HG03354 (cell line): Measurements from ENCODE around the gene ATXN7.
A peak's percentile ranks its signal among the peaks of the same experiment; 100 is the strongest.

ENCODE experiments used
- ATAC-seq: cut with Tn5 transposase; IDR thresholded peaks from one replicate; pipeline ENCODE4 v1.9.1; 2021; ENCODE audit warnings: mild to moderate bottlenecking; ENCODE audit not compliant: unreplicated experiment, poor library complexity, severe bottlenecking

Gene ATXN7

DNA sequence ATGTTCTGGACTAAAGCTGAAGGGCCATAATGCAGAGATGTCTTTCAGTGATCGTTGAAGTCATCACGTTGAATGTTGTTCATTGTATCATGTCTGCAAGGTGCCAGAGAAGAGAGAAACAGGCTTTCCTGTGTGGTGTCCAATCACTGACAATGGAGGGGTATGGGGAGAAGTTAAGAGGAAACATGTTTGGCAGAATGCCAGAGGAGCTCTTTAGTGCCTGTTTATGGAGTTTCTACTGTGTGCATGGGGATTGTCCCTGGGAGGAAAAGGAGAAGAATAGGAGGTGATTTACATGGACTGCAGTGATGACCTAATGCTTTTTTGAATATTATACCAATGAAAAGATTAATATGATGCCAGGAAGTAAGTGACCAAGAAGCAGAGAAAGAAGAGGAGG, 36.8 kb downstream of the ATXN7 start:
- ATAC-seq: no peak

- ATAC-seq: no peak
Observed at GRCh38 chr3:63905731-63906620, 42.3 kb downstream of the ATXN7 start.

DNA sequence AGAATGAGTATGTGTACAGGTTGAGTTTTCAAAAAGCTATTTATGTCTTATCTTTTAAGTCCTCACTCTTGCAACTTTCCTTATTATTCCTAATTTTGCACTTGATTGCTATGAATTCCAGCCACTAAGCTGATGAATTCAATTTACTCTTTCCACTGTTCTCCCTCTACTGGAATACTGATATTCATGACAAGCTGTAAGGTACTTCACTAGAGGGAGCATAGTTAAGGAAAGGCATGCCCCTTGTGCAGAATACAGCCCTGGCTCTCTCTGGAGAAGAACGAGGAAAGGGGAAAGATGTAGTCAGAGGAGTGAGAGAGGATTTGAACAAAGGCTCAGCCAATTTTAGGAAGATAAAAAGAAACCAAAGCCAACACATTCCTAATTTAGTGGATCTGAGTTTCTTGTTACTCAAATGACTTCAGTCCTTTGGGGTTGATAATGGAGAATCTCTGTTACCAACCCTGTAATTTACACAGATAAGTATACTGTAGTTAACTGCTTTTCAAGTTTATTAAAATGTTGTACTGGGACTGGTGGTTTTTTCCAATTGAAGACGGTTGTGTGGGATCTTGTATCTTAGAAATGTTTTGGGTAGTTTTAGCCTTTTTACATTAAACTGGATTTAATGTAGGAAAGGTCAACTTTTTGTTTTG, 44.5 kb downstream of the ATXN7 start:
- ATAC-seq: no peak

GRCh38 chr3:63908776-63909175, 45.1 kb downstream of the ATXN7 start:
- ATAC-seq: no peak

GRCh38 chr3:63909431-63909830, 45.8 kb downstream of the ATXN7 start:
- no peak for ATAC-seq

- ATAC-seq: no peak
Observed at GRCh38 chr3:63910001-63910400, 46.3 kb downstream of the ATXN7 start.

DNA sequence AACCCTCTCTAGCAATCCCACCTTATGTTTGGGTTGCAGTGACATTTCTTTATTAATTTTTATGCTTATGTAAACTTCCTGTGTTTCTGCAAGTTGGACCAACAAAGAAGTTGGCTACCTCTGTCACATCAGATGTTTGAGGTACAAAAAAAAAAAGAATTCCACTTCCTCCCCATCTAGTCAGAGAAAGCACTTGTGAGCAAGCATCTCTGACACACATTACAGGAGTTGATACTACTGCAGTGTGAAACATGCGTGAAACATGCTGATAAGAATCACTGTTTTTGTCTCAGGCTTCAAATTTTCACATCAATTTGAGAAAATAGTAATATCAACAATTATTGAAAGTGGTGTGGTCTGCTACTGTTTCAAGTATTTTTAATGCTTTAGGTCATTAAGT, 47.2 kb downstream of the ATXN7 start:
- ATAC-seq: no peak

- no peak for ATAC-seq
Observed at GRCh38 chr3:63911509-63911872, 47.8 kb downstream of the ATXN7 start.

GRCh38 chr3:63911873-63912767, 48.5 kb downstream of the ATXN7 start, which contains the start of gene SCAANT1:
SCAANT1 (minus strand) TSS chr3:63912383.
- ATAC-seq: peak; percentile 82

GRCh38 chr3:63912768-63913588, 49.3 kb downstream of the ATXN7 start:
- ATAC-seq: peak; percentile 19

DNA sequence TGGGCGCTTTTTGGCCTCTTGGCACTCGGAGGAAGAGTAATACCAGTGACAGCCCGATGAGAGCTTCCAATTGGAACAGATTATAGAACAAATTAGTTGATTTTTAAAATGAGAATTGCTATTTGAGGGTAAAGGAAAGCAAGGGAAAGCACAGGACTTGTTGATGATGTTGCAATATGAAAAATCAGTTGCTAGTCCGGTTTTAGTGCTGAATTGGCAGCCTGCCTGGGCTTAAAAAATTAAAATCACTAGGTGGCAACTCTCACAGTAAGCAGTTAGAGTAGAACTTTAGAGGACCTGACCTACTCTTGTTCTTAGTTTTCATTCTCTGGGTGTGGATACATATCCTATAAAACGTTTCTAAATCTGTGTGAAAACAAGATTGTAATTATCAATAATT, 50.6 kb downstream of the ATXN7 start:
- ATAC-seq: no peak

- no peak for ATAC-seq
Observed at GRCh38 chr3:63918321-63918720, 54.7 kb downstream of the ATXN7 start.

- ATAC-seq: no peak
Observed at GRCh38 chr3:63920001-63920400, 56.3 kb downstream of the ATXN7 start.

- peak; percentile 79 for ATAC-seq
Observed at GRCh38 chr3:63921741-63922482, 58.2 kb downstream of the ATXN7 start.

- ATAC-seq: no peak
Observed at GRCh38 chr3:63922491-63923199, 59.0 kb downstream of the ATXN7 start.

DNA sequence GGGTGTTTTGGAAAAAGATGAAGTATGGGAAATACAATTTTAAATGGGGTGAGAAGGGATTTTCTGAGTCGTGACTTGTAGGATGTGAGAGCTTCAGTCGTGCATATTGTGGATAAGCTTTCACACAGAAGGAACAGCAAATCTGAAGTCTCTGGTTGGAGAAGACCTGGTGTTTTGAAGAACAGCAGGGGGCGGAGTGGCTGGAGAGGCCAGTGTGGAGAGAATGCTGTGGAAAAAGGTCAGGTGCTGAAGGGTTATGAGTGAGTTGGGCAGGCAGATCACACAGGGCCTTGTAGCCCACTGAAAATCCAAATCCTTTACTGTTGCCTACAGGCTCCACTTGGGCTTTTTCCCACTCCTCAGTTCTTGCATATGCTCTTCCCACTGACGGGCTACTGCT, 62.6 kb downstream of the ATXN7 start:
- ATAC-seq: no peak

DNA sequence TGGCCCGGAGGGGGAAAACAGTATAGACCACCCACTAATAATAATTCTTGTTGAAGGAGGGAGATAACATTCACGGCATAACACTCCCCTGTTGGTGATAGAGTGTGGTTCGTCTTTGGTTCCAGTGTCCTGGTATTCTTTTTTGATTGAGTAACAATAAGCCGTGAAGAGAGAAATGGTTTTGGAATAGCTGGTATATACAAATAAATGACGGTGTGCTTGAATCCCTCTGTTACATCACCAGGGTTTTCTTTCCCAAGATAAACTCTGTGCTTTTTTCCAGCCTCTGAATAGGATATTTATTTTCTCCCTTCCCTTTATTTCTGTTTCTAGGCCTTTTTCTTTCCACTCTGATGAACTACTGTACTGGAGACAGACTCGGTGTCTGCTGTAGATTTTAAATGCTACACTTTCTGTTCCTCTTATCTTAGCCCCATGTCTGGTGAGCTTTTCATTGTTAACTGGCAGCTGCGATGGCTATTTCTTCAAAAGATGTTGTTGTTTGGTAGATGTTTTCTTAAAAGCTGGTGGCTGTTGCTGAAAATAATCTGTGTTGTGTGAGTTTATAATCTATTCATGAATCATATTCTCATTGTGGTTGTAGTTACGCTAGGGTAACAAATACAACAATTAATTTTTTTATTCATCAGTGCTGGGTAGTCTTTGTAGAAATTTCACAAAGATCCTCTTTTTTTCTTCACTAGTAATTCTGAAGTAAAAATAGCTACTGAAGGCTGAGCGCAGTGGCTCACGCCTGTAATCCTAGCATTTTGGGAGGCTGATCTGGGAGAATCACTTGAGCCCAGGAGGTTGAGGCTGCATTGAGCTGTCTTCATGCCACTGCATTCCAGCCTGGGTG, 64.0 kb downstream of the ATXN7 start:
- peak; percentile 83 for ATAC-seq
